Left ventricle myocardium inferior (tissue), 1 donor: ENCODE results near the gene RANBP3. TPM values are rescaled to one million over a fixed set of nuclear protein-coding genes. Genes with fewer than 3 reads are reported as not detected.

Source experiments
- DNase-seq: peaks from one replicate; pipeline ENCODE4 v3.0.0-alpha.2; 2020
- H3K27ac ChIP-seq: fragments of 200-600 bp; replicated peaks from 2 replicates; pipeline ENCODE4 v1.8.0; 2021
- H3K27me3 ChIP-seq: fragments of 200-600 bp; 2 replicates; pipeline ENCODE4 v1.8.0; 2021; ENCODE audit warnings: low read depth
- H3K36me3 ChIP-seq: fragments of 200-600 bp; 2 replicates; pipeline ENCODE4 v1.8.0; 2021
- H3K4me1 ChIP-seq: fragments of 200-600 bp; 2 replicates; pipeline ENCODE4 v1.8.0; 2021
- H3K4me3 ChIP-seq: fragments of 200-600 bp; 2 replicates; pipeline ENCODE4 v1.8.0; 2021; ENCODE audit warnings: mild to moderate bottlenecking, moderate library complexity
- H3K9me3 ChIP-seq: fragments of 200-600 bp; replicated peaks from 2 replicates; pipeline ENCODE4 v1.8.0; 2021
- intact Hi-C: fragments of 100-400 bp; cut with micrococcal nuclease; formaldehyde crosslinking; loops from one replicate; pipeline ENCODE4 v1.11.0; 2022
- total RNA-seq: library from RNA; stranded (reverse); fragmentation: NEBNext Ultra II Directional; extraction: Animal tissue kit (Norgen Biotek cat#: 25700); gene quantifications from one replicate; pipeline ENCODE4 v1.2.1, GENCODE V29; 2021
- TF ChIP-seq, protein P1 (sequence below): fragments of 200-600 bp; IDR thresholded peaks from 2 replicates; pipeline ENCODE4 v1.8.0; 2021; ENCODE audit warnings: antibody characterized with exemption, mild to moderate bottlenecking, borderline replicate concordance
- donor health status: DM: no; HTN: yes; CAD: no; lungs with severe emphysema.

Gene RANBP3
- total RNA-seq, 1 donor from 2014 or later = 54.8 TPM

DNA sequence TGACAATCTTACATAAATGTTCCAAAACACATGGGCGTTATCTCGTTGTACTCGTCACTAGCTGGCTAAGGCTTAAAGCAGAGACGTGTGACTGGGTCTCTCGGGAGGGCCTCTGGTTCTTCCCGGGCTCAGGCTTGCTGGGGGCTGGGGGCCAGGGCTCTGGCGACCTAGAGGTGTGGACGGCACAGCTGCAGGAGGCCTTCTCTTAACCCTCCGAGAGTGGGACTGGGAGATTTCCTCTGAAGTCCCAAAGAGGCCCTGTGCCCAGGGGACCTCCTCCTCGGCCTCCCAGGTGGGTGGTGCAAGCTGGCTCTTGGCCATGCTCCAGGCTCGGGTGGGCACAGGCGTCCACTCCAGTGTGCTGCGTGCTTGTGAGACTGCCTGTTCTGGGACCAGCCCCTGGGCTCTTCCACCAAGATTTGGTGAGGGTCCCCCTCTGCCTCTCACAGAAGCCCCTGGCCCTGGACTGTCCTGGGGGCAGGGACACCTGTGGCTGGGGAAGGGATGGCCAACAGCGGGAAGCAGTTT lies 61.7 kb downstream of the RANBP3 start:
- Histone ChIP-seq H3K4me3 (no peak overlapping the region), H3K36me3 (peaks cover 60% of the 10 kb centered on the region), H3K27ac (peak overlapping the region; percentile 69), H3K4me1 (peaks cover 33% of the 10 kb centered on the region), H3K27me3 (no peaks in the 10 kb centered on the region), H3K9me3 (no peaks in the 10 kb centered on the region)
- intact Hi-C loops = no loop called here
- TF ChIP-seq, protein P1, sequence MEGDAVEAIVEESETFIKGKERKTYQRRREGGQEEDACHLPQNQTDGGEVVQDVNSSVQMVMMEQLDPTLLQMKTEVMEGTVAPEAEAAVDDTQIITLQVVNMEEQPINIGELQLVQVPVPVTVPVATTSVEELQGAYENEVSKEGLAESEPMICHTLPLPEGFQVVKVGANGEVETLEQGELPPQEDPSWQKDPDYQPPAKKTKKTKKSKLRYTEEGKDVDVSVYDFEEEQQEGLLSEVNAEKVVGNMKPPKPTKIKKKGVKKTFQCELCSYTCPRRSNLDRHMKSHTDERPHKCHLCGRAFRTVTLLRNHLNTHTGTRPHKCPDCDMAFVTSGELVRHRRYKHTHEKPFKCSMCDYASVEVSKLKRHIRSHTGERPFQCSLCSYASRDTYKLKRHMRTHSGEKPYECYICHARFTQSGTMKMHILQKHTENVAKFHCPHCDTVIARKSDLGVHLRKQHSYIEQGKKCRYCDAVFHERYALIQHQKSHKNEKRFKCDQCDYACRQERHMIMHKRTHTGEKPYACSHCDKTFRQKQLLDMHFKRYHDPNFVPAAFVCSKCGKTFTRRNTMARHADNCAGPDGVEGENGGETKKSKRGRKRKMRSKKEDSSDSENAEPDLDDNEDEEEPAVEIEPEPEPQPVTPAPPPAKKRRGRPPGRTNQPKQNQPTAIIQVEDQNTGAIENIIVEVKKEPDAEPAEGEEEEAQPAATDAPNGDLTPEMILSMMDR = no peak
- no peak for DNase-seq

DNA sequence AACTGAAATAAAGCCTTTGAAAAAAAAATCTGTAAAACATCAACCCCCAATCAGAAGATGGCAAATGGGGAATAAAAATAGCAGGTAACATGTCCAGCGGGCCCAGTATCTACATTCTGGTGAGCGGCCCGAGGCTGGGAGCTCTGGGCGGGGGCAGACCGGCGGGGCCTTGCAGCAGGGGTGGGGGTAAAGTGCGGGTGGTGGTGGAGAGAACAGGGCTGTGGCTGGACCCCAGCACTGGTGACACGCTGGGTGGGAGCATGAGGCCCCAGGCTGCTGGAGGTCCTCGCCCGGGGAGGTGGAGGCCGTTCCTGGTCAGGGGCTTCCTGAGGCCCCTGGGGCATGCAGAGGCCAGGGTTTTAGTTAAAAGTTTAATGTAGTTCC lies 62.2 kb downstream of the RANBP3 start:
- H3K27ac ChIP-seq = peak overlapping the region; percentile 69
- H3K4me1 ChIP-seq = peaks cover 33% of the 10 kb centered on the region
- peaks cover 55% of the 10 kb centered on the region for H3K36me3 ChIP-seq
- DNase-seq = no peak
- no peaks in the 10 kb centered on the region for H3K9me3 ChIP-seq
- no peak overlapping the region for H3K4me3 ChIP-seq
- TF ChIP-seq, protein P1 = no peak
- intact Hi-C loops = no loop called here
- H3K27me3 ChIP-seq = no peaks in the 10 kb centered on the region

DNA sequence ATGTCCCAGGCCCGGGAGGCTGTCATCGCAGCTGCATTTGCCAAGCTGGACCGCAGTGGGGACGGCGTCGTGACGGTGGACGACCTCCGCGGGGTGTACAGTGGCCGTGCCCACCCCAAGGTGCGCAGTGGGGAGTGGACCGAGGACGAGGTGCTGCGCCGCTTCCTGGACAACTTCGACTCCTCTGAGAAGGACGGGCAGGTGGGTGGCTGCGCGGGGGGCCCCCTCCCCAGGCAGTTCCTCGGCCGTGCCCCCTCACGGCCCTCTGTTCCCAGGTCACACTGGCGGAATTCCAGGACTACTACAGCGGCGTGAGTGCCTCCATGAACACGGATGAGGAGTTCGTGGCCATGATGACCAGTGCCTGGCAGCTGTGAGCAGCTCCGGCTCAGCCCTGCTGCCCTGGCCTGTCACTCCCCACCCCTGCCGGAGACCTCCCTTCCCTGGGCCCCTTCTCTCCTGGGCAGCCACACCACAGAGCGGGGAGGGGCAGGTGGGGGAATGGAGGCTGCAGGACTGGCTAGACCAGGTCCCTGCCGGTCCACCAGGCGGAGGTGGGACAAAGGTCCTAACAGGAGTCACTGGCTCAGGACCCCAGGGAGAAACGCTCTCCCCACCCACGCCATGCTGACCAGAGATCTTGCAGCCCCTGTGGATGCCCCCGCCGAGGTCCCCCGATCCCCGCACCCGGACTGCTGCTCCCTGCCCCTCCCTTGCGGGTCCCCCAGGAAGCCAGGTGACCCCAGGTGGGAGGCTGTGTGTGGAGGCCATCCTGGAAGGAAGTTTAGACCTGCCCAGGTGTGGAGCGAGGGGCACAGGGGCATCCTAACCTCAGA lies 62.8 kb downstream of the RANBP3 start:
- intact Hi-C loops = no loop called here
- H3K36me3 ChIP-seq = peaks cover 49% of the 10 kb centered on the region

DNA sequence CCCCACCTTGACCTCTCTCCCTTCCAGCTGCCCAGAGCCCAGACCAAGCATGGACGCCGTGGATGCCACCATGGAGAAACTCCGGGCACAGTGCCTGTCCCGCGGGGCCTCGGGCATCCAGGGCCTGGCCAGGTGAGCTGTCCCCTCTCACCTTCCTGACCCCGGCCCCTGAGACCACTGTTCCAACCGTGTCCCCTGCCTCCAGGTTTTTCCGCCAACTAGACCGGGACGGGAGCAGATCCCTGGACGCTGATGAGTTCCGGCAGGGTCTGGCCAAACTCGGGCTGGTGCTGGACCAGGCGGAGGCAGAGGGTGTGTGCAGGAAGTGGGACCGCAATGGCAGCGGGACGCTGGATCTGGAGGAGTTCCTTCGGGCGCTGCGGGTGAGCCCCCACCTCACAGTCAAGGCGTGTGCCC lies 63.6 kb downstream of the RANBP3 start:
- peaks cover 33% of the 10 kb centered on the region for H3K4me1 ChIP-seq
- H3K9me3 ChIP-seq = no peaks in the 10 kb centered on the region
- H3K4me3 ChIP-seq = no peak overlapping the region
- TF ChIP-seq, protein P1 = no peak
- H3K27me3 ChIP-seq = no peaks in the 10 kb centered on the region
- H3K36me3 ChIP-seq = peaks cover 49% of the 10 kb centered on the region
- intact Hi-C loops = no loop called here
- H3K27ac ChIP-seq = peak overlapping the region; percentile 56
- no peak for DNase-seq

More for the DNA sequence above, 62.8 kb downstream of the RANBP3 start:
- TF ChIP-seq, protein P1 = no peak
- H3K4me1 ChIP-seq = peaks cover 33% of the 10 kb centered on the region
- H3K27me3 ChIP-seq = no peaks in the 10 kb centered on the region
- no peaks in the 10 kb centered on the region for H3K9me3 ChIP-seq
- no peak for DNase-seq
- H3K27ac ChIP-seq = peak overlapping the region; percentile 69
- H3K4me3 ChIP-seq = no peak overlapping the region

DNA sequence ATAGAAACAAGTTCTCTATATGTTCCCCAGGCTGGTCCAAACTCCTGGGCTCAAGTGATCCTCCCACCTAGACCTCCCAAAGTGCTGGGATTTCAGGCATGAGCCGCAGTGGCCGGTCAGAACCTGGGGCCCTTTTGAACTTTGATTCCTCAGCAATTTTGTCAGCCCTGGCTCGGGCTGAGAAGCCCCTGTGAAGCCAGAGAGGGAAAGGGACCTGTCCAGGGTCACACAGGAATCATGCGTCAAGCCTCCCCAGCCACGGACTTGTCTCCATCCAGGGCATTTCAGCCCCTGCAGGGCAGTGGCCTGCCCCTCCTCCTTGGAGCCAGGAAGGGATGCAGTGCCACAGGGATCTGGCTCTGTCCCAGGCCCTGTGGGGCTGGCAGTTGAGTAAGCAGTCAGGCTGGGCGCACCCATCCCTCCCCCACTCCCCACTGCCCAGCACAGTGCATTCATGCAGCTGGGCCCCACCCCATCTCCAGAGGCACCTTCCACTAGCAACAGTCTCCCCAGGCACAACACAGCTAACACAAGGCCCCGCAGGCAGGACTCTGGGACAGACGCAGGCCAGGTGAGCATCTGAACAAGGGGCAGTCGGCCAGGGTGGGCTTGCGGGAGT lies 64.1 kb downstream of the RANBP3 start, which contains the start of gene CAPS:
Gene CAPS, plus strand, starts transcription at position 516 of the 619 bp plus-strand sequence. CDS start 153 bp downstream, outside the sequence.
- Histone ChIP-seq H3K9me3 (no peaks in the 10 kb centered on the region), H3K4me1 (peaks cover 33% of the 10 kb centered on the region), H3K27me3 (no peaks in the 10 kb centered on the region), H3K4me3 (no peak within 1 kb of the TSS), H3K36me3 (peaks cover 49% of the 10 kb centered on the region), H3K27ac (peak within 1 kb of the TSS; percentile 69)
- TF ChIP-seq, protein P1 = no peak
- intact Hi-C loops = no loop called here
- DNase-seq = peak; percentile 60
